Motor neuron (in vitro differentiated cells): ENCODE results near the gene GUCY2C. TPM values are rescaled to one million over a fixed set of nuclear protein-coding genes. Genes with fewer than 3 reads are reported as not detected.
"Not testable (repeated sequence)": the region's sequence is repeated elsewhere in the genome, so short reads cannot be mapped to it uniquely, and the experiment has no call there.

ENCODE experiments used
- ATAC-seq, 8 experiments: fragments of 200-7000 bp; cut with Tn5 transposase; replicated peaks in 6 of 8; 2 replicates each; pipeline ENCODE4 v1.8.0; 2021; ENCODE audit warnings: mild to moderate bottlenecking in 8 of 8, moderate library complexity in 8 of 8
- H3K27ac ChIP-seq, 2 donors: fragments of 250-450 bp; sonication (Bioruptor Pico); 2 replicates each; pipeline ENCODE4 v1.9.0; 2021; ENCODE audit warnings: antibody characterized with exemption in 2 of 2, mild to moderate bottlenecking in 2 of 2, moderate library complexity in 1 of 2
- H3K4me1 ChIP-seq, 2 donors: fragments of 250-450 bp; sonication (Bioruptor Pico); replicated peaks in 1 of 2; 2 replicates each; pipeline ENCODE4 v1.6.1; 2021; ENCODE audit warnings: antibody characterized with exemption in 2 of 2, mild to moderate bottlenecking in 2 of 2, moderate library complexity in 1 of 2
- H3K4me3 ChIP-seq, 5 donors: fragments of 250-450 bp; sonication (Bioruptor Pico); 2 replicates each; pipeline ENCODE4 v1.9.0; 2021; ENCODE audit warnings: antibody characterized with exemption in 5 of 5, mild to moderate bottlenecking in 5 of 5, moderate library complexity in 4 of 5
- WGBS, 10 experiments: fragments of 450-650 bp; shearing (Covaris generic); methylation state at CpG; one replicate each; pipeline ENCODE4 v1.0.0; 2022; 5-methylcytosine and 5-hydroxymethylcytosine counted together
- in situ Hi-C, 9 experiments: fragments of 400-800 bp; cut with MboI; loops; one replicate each; pipeline ENCODE4 v1.15.0; 2021; ENCODE audit warnings: low sequenced_read_pairs in 9 of 9, low pct_unique_long_range_greater_than_20kb in 2 of 9; ENCODE audit not compliant: unreplicated experiment in 9 of 9
- total RNA-seq, 8 experiments: library from RNA; unstranded; fragments of 300-600 nt; gene quantifications; 2 replicates each; pipeline versions ENCODE4 v1.2.3 to v1.2.4, GENCODE V29; 2022

The GUCY2C gene
- total RNA-seq, 8 experiments from 2014 or later: 0.07 TPM; not detected in 7

DNA sequence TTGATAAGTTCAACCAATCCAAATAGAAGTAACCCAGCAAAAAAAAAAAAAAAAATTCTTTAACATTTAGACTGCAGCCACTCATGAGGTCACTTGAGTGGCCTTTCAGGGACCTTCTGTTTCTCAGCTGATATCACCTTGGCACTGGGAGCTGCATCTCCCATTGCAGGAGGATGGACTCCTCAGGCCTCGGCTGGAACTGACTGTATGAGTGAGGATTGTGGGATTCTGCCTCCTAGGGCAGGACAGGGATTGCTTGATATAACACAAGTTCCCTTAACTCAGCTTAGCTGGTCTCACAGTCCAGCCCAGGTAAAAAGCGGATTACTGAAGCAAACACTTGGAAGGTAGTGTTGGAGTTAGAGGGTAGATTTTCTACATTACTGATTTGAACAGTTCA, 3.5 kb upstream of the GUCY2C start:
- Histone ChIP-seq H3K4me3 (no peak overlapping the region), H3K4me1 (no peaks in the 10 kb centered on the region), H3K27ac (no peak overlapping the region)
- 0 to 100% (median 55%) methylated on average over 1 to 2 of the region's 2 CpGs; no CpG with 5 or more reads in 2 of the 10 experiments for WGBS, 10 experiments
- in situ Hi-C loops: no loop called here
- ATAC-seq: no peak

DNA sequence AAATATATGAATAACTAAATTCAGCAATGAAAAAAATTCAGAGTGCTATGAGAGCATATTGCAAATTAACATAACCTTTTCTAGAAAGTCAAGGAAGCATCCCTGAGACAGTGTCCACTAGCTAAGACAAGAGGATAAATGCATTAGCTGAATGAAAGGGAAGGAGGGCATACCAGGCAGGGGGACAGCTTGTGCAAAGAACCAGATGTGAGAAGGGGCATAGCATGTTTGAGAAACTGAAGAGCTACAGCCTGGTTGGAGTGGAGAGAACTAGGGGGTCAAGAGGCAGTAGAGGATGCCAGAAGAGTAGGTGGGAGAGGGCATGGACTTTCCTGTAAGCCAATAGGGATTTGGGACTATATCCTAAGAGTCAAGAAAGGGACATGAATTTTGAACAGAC, 2.2 kb upstream of the GUCY2C start:
- Histone ChIP-seq H3K4me3 (no peak overlapping the region), H3K4me1 (no peaks in the 10 kb centered on the region), H3K27ac (no peak overlapping the region)
- no peak for ATAC-seq
- in situ Hi-C loops: no loop called here

DNA sequence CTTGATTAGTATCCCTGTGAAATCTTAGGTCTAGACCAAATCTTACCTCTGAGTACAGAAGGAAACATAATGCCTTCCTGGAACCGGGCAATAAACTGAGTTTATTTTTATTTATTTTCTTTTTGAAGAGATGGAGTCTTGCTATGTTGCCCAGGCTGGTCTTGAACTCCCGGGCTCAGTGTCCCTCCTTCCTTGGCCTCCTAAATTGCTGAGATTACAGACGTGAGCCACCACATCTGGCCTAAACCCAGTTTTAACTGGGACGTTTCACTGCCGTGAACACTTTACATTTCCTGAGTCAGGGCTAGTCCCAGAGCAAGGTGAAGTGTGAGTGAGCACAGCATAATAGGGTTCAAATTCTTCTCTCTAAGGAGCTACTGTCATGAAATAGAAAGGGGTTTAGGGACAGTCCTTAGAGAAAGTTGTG, 671 bp downstream of the GUCY2C start:
- Histone ChIP-seq H3K27ac (no peak overlapping the region), H3K4me1 (no peaks in the 10 kb centered on the region), H3K4me3 (no peak overlapping the region)
- ATAC-seq: no peak
- 8 to 100% (median 91%) methylated on average over 1 to 5 of the region's 5 CpGs; no CpG with 5 or more reads in 3 of the 10 experiments for WGBS, 10 experiments
- in situ Hi-C loops: no loop called here

DNA sequence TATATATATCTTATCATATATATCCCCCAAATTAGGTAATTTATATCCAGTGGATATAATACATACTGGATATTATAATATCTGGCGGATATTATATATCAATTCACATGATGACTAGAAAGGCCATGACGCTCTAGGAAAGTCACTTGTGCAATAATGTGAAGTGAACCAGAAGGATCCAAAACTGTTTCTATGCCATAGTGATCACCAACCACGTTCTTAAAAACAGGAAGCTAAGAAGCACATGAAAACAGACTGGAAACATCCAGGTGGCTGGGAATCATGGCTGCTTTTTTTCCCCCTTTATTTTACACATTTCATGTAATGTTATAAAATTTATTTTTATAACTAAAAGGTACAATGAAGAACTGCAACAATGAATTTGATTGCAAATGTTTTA, 1.4 kb downstream of the GUCY2C start:
- ATAC-seq: no peak

DNA sequence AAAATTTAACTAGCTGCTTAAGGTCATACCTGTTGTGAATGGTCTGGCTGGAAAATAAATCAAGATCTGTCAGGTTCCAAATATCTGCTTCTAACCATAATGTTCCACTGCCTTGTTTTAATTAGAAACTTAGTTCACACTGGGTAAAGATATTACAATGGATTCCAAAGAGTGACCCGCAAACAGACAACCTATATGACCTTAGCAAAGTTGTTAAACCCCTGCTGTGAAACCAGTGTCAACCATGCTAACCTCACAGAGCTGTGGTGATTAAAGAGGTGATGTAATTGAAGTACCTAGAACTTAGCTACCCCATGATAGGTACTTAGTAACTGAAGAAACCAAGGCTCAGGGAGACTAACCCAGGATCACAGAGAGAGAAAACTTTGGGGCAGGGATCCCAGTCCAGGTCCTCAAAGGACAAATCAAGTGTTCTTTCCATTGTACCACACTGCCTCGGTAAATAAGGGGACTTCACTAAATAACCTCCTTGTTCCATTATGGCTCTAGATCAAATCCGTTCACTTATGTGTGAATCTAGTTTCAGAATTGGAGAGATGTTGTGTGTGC, 2.2 kb downstream of the GUCY2C start:
- 0 to 96% (median 83%) methylated on average over 1 to 3 of the region's 3 CpGs; no CpG with 5 or more reads in 1 of the 10 experiments for WGBS, 10 experiments
- H3K27ac ChIP-seq: no peak overlapping the region
- no peak overlapping the region for H3K4me3 ChIP-seq
- H3K4me1 ChIP-seq: no peaks in the 10 kb centered on the region
- ATAC-seq: no peak
- in situ Hi-C loops: no loop called here

More for the DNA sequence above, 1.4 kb downstream of the GUCY2C start:
- Histone ChIP-seq H3K4me1 (no peaks in the 10 kb centered on the region), H3K4me3 (no peak overlapping the region), H3K27ac (no peak overlapping the region)
- 0 to 100% (median 92%) methylated on average over 1 to 3 of the region's 3 CpGs; no CpG with 5 or more reads in 3 of the 10 experiments for WGBS, 10 experiments
- in situ Hi-C loops: no loop called here

DNA sequence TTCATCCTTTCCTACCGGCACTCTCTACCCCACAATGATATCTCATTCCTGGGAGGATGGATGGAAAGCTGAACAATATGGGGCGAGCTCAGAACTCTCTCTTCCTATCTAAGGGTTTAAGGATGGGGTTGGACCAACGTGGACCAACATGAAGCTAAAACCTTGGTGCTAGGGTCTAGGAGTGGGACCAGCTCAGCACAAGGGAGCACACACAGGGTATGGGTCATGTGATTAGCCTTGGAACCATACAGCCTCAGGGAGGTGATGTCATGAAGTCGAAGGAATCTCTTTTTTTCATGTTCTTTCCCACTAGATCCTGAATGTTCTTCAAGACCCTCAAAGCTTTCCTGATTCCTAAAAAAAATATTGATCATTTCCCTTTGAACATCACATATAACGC, 3.3 kb downstream of the GUCY2C start:
- Histone ChIP-seq H3K4me1 (no peaks in the 10 kb centered on the region), H3K4me3 (no peak overlapping the region), H3K27ac (no peak overlapping the region)
- in situ Hi-C loops: no loop called here
- 21 to 89% (median 84%) methylated on average over 1 to 5 of the region's 5 CpGs; no CpG with 5 or more reads in 1 of the 10 experiments for WGBS, 10 experiments
- no peak for ATAC-seq

DNA sequence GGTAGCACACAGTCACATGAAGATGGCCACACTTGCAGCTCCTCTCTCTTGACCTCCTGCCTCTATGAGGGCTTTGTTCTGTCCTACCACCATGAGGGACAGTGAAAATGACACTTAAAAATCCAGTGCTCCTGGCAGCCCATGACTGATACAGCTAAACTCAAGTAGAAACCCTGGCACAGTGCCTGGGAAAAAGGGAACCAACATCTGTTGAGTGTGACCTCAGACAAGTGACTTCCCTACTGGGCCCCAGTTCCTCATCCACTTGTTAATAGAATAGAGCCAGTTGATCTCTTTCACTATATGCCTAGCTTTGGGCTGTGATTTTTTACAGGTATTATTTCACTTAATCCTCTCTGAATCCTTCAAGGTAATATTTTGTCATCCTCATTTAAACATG, 4.8 kb downstream of the GUCY2C start:
- Histone ChIP-seq H3K4me1 (no peaks in the 10 kb centered on the region), H3K27ac (no peak overlapping the region), H3K4me3 (no peak overlapping the region)
- peak in 1 of 8 experiments; percentile 23 for ATAC-seq
- in situ Hi-C loops: no loop called here

DNA sequence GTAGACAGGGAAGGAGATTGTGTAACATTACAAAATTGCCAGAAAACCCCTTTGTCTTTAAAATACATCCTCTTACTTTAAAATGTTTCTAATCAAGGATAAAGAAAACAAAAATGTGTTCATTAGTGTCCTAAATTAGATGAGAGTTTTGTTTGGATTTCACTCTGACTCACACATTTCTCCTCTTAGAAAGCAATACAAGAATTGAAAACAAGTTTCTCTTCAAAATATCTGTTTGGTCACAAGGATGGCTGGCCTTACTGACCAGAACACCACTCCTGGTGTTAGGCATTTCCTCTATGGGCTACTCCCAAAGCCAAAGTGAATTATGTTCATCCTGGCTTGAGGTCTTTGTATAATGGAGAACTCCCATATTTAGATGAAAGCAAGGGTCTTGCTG, 6.4 kb downstream of the GUCY2C start:
- in situ Hi-C loops: no loop called here
- Histone ChIP-seq H3K4me1 (no peaks in the 10 kb centered on the region), H3K27ac (no peak overlapping the region), H3K4me3 (no peak overlapping the region)
- ATAC-seq: no peak

DNA sequence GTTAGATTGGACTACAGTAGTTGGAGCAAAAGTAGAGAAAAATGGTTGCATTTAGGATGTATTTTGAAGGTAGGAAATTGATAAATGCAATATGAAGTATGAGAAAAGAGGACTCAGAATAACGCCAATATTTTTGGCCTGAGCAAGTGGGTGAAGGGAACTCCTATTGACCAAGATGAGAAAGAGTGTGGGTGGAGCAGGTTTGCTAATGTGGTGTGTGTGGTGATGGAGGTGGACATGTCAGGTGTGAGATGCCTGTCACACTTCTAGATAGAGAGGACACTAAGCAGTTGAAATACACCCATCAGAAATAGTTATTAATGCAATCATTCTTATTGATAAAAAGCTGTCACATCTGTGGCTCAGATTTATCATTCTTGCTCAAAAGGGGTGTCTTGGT, 7.3 kb downstream of the GUCY2C start:
- Histone ChIP-seq H3K4me3 (no peak overlapping the region), H3K4me1 (no peaks in the 10 kb centered on the region), H3K27ac (no peak overlapping the region)
- WGBS, 10 experiments: 29 to 100% (median 81%) methylated on average over 1 of the region's 1 CpG; no CpG with 5 or more reads in 2 of the 10 experiments
- no peak for ATAC-seq
- in situ Hi-C loops: no loop called here

DNA sequence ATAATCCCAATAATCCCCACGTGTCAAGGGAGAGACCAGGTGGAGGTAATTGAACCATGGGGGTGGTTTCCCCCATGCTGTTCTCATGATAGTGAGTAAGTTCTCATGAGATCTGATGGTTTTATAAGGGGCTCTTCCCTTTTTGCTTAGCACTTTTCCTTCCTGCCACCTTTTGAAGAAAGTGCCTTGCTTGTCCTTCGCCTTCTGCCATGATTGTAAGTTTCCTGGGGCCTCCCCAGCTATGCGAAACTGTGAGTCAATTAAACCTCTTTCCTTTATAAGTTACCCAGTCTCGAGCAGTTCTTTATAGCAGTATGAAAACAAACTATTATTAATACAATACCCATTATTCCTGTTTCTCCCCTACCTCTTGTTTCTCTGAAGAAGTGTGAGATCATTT, 14.2 kb downstream of the GUCY2C start:
- 40 to 100% (median 62%) methylated on average over 1 to 4 of the region's 4 CpGs; no CpG with 5 or more reads in 2 of the 10 experiments for WGBS, 10 experiments
- in situ Hi-C loops, H3K27ac ChIP-seq, H3K4me3 ChIP-seq, H3K4me1 ChIP-seq, ATAC-seq: not testable (repeated sequence)

DNA sequence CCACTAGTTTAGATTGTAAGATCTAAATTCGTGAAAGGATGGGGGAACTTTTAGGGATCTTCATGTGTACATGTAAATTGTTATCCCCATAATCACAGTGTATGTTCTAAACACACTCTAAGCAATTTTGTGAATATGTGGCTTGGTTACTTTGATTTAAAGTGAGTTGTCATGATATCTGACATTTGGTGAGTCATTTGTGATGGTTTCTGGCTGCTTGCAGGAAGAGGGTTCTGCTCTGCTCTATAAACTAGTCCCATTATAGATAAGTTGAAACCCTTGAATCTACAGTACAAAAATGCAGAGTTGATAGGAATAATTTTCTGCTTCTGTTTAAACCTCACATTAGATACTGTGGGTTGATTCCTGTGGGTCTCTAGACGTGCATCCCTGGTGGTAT, 14.8 kb downstream of the GUCY2C start:
- no peak for ATAC-seq
- WGBS, 10 experiments: 0 to 100% (median 59%) methylated on average over 1 to 2 of the region's 2 CpGs; no CpG with 5 or more reads in 2 of the 10 experiments
- H3K4me1 ChIP-seq: no peaks in the 10 kb centered on the region
- no peak overlapping the region for H3K27ac ChIP-seq
- in situ Hi-C loops: no loop called here
- no peak overlapping the region for H3K4me3 ChIP-seq

DNA sequence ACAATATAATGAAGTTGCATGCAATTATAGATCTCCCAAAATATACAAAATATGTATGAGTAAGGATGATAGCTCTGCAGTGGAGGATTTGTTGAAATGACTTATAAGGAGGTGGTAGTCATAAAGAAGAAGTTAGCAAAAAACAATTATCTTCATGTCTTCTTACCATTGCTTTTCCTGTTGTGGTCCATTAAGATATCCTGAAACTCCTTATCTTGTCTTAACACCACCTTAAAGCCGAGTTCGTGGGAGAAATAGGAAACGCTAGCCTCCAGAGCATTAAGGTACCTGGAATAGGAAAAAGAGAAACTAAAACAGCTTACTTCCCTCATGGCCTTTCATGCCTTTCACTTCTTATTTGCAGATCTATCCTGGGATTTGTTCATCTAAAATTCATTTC, 15.2 kb downstream of the GUCY2C start:
- in situ Hi-C loops: no loop called here
- Histone ChIP-seq H3K4me1 (no peaks in the 10 kb centered on the region), H3K27ac (no peak overlapping the region), H3K4me3 (no peak overlapping the region)
- no peak for ATAC-seq
- WGBS, 10 experiments: 27 to 100% (median 91%) methylated on average over 2 to 3 of the region's 3 CpGs

DNA sequence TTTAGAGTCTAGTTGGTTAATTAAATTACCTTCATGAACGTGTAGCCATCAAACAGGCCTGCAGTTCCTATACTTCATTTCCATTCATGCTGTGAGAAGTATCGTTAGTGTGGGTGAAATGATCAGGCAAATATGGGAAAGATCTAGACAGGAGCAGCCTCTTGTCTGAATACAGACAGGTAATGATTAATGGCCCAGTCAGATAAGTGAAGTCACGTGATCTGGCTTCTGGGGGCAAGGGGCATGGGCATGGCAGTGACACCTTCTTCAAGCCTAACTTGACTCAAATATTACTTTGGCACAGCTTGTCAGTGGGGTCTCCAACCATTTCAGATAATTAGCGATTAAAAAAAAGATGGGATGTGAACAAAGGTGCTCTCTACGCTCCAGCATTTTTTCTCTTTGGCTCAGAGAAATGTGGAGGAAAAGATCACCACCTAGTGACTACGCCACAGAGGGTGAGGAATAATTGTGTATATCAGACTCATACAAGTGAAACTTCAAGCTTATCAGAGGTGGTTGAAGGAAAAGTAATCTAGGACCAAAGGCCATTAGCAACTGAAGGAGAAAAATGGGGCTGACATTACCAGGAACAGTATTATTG, 17.8 kb downstream of the GUCY2C start:
- Histone ChIP-seq H3K27ac (no peak overlapping the region), H3K4me1 (no peaks in the 10 kb centered on the region), H3K4me3 (no peak overlapping the region)
- in situ Hi-C loops: no loop called here
- ATAC-seq: no peak
- WGBS, 10 experiments: 20 to 100% (median 95%) methylated on average over 1 to 5 of the region's 6 CpGs

DNA sequence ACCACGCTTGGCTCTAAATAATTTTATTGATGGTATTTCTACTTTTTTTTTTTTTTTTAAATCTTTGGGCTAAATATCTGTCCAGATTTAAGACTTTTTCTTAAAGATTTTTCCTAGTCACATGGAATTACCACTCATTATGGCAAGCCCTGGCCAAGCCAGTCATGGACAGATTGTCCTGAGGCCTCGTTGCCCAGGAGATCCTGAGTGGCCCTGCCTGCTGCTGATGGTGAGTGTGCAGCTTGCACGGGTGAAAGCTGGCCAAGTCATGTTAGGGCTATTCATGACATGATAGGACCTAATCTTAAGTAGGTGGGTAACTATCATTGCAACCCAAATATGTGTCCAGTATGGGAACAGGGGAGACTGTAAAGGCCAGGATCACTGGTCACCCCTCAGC, 27.8 kb downstream of the GUCY2C start:
- in situ Hi-C loops: loop anchor here in 1 of 9 experiments (25.0 kb wide), 1 partner anchor 431 kb away; no protein-coding TSS in a partner anchor
- WGBS, 10 experiments: 17 to 100% (median 74%) methylated on average over 1 to 2 of the region's 3 CpGs; no CpG with 5 or more reads in 2 of the 10 experiments
- ATAC-seq: no peak
- no peak overlapping the region for H3K27ac ChIP-seq
- no peaks in the 10 kb centered on the region for H3K4me1 ChIP-seq
- H3K4me3 ChIP-seq: no peak overlapping the region
